NCI-H1436 (cell line): ENCODE results near the gene GLDC.

Experiments
- DNase-seq: peaks from one replicate; lab custom pipeline; 2025; lab: John Stamatoyannopoulos, UW

The GLDC gene

DNA sequence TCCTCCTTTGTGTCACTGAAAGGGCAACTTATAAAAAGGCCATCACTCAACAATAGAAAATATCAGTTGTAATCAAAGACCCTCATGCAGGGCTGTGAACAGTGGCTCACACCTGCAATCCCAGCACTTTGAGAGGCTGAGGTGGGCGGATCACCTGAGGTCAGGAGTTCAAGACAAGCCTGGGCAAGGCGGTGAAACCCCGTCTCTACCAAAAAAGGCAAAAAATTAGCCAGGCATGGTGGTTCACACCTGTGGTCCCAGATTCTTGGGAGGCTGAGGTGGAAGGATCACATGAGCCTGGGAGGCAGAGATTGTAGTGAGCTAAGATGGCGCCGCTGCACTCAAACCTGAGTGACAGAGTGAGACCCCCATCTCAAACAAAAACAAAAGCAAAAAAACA, 24.7 kb downstream of the GLDC start:
- DNase-seq = no peak

- DNase-seq = no peak
Observed at GRCh38 chr9:6620353-6620752, 25.2 kb downstream of the GLDC start.

GRCh38 chr9:6619909-6620308, 25.6 kb downstream of the GLDC start:
- DNase-seq = no peak

DNA sequence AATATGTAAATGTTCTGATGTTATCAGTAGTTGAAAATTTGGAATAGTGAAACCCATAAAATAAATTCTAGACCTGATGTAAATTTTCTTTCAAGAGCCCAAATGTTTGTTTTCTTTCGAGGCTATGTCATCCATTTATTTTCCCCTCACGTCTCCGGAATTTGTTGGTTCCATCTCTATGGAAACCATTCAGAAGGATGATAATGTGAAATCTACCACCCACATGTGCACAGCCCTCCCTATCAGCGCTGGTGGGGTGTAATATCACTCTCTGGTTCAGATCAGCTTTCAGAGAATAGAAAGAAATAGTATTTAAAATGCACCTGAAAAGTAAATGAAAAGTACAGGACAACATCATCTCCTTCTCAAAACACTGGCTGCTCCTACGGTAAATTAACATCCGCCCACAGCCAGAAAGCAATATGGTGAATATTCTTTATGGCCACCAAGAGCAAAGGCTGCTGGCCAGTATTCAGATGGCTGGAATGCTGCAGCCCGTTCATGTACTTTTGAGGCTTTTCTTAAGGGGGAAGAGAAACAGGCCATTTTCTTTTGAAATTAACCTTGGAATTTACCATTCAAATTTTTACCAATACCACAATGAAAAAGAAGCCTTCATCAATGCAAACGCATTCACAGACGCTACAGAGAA, 28.5 kb downstream of the GLDC start:
- no peak for DNase-seq

DNA sequence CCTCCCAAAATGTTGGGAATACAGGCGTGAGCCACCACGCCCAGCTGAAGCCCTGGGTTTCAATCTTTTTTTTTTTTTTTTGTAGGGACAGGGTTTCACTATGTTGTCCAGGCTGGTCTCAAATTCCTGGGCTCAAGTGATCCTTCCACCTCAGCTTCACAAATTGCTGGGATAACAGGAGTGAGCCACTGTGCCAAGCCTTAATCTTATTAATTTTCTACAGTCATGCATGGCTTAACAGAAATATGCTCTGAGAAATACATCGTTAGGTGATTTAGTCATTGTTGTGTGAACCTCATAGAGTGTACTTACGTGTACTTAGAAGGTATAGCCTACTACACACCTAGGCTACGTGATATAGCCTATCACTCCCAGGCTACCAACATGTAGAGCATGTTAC, 31.0 kb downstream of the GLDC start:
- DNase-seq = no peak

DNA sequence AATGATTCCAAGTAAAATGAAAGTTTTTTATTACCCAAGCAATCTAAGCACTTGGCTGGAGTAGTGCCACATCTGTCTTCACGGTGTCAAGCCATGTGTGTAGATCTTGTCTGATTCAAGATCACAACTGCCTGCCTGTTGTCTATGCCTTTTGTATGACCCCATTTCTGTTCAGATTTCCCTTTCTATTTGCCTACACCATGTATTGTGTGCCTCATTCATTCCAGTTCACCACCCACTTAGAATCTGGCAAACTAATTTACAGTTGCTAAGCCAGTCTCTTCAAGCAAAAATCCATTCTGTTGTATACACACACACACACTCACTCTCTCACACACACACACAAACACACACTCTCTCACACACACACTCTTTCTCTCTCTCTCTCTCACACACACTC, 33.7 kb downstream of the GLDC start:
- DNase-seq = no peak

DNA sequence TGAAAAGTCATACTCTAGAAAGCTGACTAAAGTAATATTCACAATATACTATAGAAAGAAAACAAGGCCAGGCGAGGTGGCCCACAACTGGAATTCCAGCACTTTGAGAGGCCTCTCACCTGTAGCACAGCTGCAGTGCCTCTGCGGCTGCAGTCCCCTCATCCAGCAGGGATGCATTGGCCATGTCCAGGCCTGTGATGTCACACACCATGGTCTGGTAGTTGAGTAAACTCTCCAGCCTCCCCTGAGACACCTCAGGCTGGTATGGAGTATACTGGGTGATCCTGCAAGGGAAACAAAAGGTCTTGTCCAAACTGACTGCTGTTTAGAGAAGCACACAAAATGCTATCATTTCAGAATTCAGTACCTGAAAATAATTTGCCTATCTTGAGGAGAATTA, 35.5 kb downstream of the GLDC start:
- DNase-seq = no peak

- DNase-seq = no peak
Observed at GRCh38 chr9:6609497-6610016, 36.0 kb downstream of the GLDC start.

DNA sequence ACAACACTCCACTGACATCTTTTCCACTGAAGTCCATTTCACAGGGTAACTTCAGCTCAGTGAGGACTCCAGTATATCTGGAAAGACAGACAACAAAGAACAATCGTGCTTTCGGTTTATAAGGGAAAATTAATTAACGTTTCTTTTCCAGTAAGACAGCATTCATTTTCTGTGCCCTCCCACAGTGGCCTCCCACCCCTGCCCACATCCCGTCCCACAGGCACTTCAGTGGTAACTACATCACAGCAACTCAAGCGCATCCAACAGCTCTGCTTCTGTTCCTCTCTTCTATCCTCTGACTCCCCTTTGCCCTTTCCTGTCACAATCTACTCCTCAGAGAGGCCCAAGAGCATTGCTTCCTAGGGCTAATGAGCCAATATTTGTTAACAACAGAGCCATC, 40.3 kb downstream of the GLDC start:
- DNase-seq = no peak

DNA sequence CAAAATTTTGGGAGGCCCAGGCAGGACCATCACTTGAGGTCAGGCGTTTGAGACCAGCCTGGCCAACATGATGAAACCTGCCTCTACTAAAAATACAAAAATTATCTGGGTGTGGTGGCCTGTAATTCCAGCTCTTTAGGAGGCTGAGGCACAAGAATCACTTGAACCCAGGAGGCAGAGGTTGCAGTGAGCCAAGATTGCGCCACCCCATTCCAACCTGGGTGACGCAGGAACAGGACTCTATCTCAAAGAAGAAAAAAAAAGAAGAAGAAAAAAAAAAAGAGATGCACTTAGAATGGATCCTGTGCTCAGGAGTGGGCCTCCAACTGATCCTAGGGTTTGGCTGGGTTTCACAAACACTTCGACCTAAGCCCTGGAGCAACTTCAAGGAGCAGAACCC, 45.1 kb downstream of the GLDC start:
- no peak for DNase-seq

DNA sequence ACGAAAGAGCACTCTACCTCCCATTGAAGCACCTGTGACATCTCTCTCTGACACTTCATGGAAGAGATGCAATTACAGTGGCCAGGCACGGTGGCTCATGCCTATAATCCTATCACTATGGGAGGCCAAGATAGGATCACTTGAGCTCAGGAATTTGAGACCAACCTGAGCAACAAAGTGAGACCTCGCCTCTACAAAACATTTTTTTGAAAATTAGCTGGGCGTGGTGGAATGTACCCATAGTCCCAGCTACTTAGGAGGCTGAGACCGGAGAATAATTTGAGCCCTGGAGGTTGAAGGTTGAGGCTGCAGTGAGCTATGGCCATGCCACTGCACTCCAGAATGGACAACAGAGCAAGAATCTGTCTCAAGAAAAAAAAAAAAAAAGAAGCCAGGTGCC, 45.5 kb downstream of the GLDC start:
- DNase-seq = no peak

DNA sequence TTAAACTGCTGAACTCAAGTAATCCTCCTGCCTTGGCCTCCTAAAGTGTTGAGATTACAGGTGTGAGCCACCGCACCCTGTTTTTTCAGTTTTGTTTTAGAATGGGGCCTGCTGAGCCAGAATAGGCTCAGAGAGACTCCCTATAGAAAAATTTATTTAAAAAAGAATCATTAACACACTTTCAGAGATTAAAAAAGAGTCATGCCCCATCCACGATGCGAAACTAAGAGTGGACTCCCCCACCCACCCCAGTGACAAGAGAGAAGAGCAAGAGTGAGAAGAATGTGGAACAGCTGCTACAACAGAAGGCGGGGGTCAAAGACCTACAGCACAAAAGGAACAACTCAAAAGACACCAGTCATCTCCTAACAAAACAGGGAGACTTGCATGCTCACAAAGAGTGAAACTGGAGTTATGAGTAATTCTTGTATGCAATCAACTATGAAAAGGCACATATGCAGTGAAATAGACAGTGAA, 47.2 kb downstream of the GLDC start:
- no peak for DNase-seq

DNA sequence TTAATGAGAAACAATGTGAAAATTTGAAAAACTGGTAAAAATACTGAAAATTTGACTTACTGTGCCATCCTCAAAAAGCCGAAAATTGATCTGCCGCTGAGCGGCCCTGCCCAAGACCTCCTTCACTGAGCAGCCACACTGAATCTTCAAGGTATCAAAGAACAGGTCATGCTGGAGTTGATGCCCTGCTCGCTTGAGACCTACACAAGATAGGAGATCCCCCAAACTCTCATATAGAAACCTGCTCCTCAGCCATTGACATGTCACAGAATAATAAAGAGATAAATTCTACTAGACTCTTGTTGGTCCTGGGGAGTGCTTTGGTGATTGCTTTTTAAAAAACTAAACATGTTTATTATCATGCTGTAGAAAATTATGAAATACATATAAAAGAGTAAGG, 52.7 kb downstream of the GLDC start:
- no peak for DNase-seq

DNA sequence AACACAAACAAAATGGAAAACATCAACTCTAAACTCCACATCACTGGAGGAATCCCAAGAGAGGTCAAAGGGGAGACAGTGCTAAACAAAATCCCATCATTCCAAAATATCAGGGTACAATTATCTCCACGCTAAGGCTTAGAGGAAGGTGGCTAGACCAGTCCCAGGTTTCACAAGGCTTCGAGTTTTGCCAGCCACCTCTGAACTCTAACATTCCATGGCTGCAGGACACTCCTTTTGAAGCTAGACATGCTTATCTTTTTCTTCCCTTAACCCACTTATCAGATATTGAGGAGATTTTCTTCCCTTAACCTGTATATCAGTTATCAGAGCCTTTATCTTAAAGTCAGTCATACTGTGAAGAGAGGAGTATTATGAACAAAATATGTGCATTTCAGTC, 53.3 kb downstream of the GLDC start:
- no peak for DNase-seq

GRCh38 chr9:6590772-6591384, 54.7 kb downstream of the GLDC start:
- DNase-seq = no peak

DNA sequence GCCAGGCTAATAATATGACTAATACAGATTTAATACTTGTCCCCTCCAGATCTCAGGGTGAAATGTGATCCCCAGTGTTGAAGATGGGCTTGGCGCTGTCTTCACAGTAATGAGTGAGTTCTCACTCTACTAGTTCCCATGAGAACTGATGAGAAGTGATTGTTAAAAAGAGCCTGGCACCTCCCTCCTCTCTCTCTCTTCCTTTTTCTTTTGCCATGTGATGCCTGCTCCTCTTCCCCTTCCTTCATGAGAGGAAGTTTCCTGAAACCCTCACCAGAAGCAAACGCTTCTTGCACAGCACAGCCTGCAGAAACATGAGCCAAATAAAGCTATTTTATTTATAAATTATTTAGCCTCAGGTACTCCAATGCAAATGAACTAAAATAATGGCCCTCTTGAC, 55.2 kb downstream of the GLDC start:
- no peak for DNase-seq

- no peak for DNase-seq
Observed at GRCh38 chr9:6584881-6585597, 60.5 kb downstream of the GLDC start.

GRCh38 chr9:6581253-6581652, 64.3 kb downstream of the GLDC start:
- no peak for DNase-seq

GRCh38 chr9:6579613-6580012, 65.9 kb downstream of the GLDC start:
- DNase-seq = no peak

DNA sequence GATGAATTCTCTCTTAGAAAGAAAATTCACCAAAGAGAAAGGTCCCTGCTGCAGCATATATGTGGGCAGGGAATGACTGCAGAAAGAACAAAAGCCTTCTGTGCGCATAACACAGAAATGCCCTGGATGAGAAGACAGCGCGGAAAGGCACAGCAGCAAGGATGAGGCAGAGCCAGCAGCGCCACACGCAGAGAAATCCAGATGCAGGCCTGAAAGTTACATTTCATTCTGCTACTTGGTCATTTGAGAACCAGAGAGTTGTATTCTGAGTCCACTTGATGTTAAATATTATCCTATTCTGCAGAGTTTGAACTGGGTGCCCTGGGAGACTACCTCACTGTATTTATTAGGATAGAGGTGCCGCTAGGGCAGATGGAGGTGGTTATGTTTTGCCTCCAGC, 68.5 kb downstream of the GLDC start:
- no peak for DNase-seq

DNA sequence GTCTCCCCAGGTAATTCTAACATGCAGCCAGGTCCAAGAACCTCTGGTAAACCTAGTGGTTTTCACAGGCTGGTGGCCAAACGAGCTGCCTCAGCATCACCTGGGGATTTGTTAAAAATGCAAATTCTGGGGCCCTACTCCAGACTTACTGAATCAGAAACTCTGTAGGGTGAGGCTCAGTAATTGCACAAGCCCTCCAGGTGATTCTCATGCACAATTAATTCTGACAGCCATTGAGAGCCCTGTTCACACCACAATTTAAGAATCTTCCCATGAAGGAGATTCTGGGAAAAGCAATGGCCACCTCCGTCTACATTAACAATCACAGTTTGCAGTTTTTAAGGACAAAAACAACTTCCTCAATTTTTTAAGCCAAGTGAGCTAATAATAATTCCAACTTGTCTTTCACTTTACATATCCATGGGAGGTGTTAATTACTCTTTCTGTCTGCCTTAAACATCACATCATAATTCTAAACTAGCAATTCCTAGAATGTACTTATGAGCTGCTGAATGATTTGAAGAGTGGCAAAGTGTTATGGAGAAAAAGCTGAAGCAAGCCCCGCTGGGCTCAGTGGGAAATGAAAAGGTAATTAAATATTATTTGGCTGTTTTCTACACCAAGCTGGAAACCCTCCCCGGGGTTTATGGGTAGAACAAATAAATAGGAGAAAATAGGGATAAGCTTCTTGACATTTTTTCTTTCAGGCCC, 70.0 kb downstream of the GLDC start:
- DNase-seq = no peak

GRCh38 chr9:6567140-6567591, 78.4 kb downstream of the GLDC start:
- no peak for DNase-seq
